HepG2 (cell line): ENCODE data around the gene TNFAIP3.

Experiments used
- CTCF ChIP-seq: sonication (generic); formaldehyde crosslinking; IDR thresholded peaks from 2 replicates; pipeline ENCODE4 v1.5.0; 2020; ENCODE audit warnings: mild to moderate bottlenecking, missing genetic modification reagents, moderate library complexity
- EZH2 ChIP-seq: conservative IDR thresholded peaks from 2 replicates; pipeline ENCODE4 v1.6.1; 2012; ENCODE audit warnings: mild to moderate bottlenecking, low read depth, low read length, moderate library complexity
- HMG20A ChIP-seq: IDR thresholded peaks from 2 replicates; pipeline ENCODE4 v1.6.1; 2016; ENCODE audit warnings: borderline replicate concordance
- JUN ChIP-seq: sonication (generic); formaldehyde crosslinking; IDR thresholded peaks from 2 replicates; pipeline ENCODE4 v1.4.0; 2020; ENCODE audit warnings: mild to moderate bottlenecking, missing genetic modification reagents
- POLR2A ChIP-seq, 2 experiments: IDR thresholded peaks; 2 replicates each; pipeline ENCODE4 v1.6.1; 2011; ENCODE audit warnings: low read depth in 2 of 2, low read length in 2 of 2, mild to moderate bottlenecking in 1 of 2, moderate library complexity in 1 of 2; ENCODE audit not compliant: insufficient read depth in 1 of 2
- RCOR2 ChIP-seq: IDR thresholded peaks from 2 replicates; pipeline ENCODE4 v1.6.1; 2016; ENCODE audit warnings: missing biosample characterization, missing genetic modification reagents
- TARDBP ChIP-seq: sonication (generic); formaldehyde crosslinking; IDR thresholded peaks from 2 replicates; pipeline ENCODE4 v1.8.0; 2022; ENCODE audit warnings: mild to moderate bottlenecking, missing genetic modification reagents
- TBL1XR1 ChIP-seq: fragments of 150-350 bp; IDR thresholded peaks from 2 replicates; pipeline ENCODE4 v1.6.1; 2014; ENCODE audit warnings: borderline replicate concordance, low read length; ENCODE audit not compliant: partially characterized antibody
- THAP7 ChIP-seq: sonication (generic); formaldehyde crosslinking; IDR thresholded peaks from 2 replicates; pipeline ENCODE4 v1.8.1; 2023; ENCODE audit warnings: mild to moderate bottlenecking, missing genetic modification reagents
- ZFP41 ChIP-seq: sonication (generic); formaldehyde crosslinking; IDR thresholded peaks from 2 replicates; pipeline ENCODE4 v1.4.0; 2020; ENCODE audit warnings: mild to moderate bottlenecking, missing genetic modification reagents, borderline replicate concordance

GRCh38 chr6:137834508-137834907, 32.6 kb upstream of the TNFAIP3 start:
- no peak for TF ChIP-seq POLR2A (IDR thresholded peaks at IDR 0.05; ENCODE audit: insufficient read depth in 1 of 2, low read depth in 2 of 2, low read length in 2 of 2)
- no peak for TF ChIP-seq RCOR2
- TF ChIP-seq THAP7 (CRISPR knock-in tag), result no peak
- no peak for TF ChIP-seq CTCF (CRISPR knock-in tag)
- TF ChIP-seq TBL1XR1, result no peak
- no peak for TF ChIP-seq JUN
- TF ChIP-seq TARDBP (CRISPR knock-in tag), result no peak
- TF ChIP-seq ZFP41 (CRISPR knock-in tag), result no peak
- no peak for TF ChIP-seq HMG20A (CRISPR knock-in tag)
- no peak for TF ChIP-seq EZH2
